SK-N-SH (cell line): ENCODE data around the gene CENPP. TPM values are rescaled to one million over a fixed set of nuclear protein-coding genes. Genes with fewer than 3 reads are reported as not detected.

Experiments
- CTCF ChIA-PET: fragments of 300-600, 350-600 bp; formaldehyde crosslinking; extraction: SDS; loops from one replicate; lab custom pipeline; 2021; lab: Yijun Ruan, JAX
- POLR2A ChIA-PET: fragments of 350-600 bp; sonication (Branson Sonifier 250); formaldehyde crosslinking; extraction: SDS; loops from one replicate; lab custom pipeline; 2020; ENCODE audit warnings: antibody characterized with exemption, inconsistent platforms; lab: Yijun Ruan, JAX
- DNase-seq: peaks from one replicate; pipeline ENCODE4 v3.0.0; 2012
- H2AFZ ChIP-seq: fragments of 200-600 bp; sonication (generic); 2 replicates; pipeline ENCODE4 v1.8.1; 2016; ENCODE audit warnings: antibody characterized with exemption, mild to moderate bottlenecking, low read depth
- H3F3A ChIP-seq: fragments of 200-600 bp; sonication (generic); replicated peaks from 2 replicates; pipeline ENCODE3; 2016; ENCODE audit warnings: antibody characterized with exemption, mild to moderate bottlenecking; ENCODE audit not compliant: insufficient read depth
- H3K27ac ChIP-seq, 2 experiments: fragments of 200-500 bp in 1 of 2; fragments of 200-600 bp in 1 of 2; sonication (Bioruptor generic) in 1 of 2; sonication (generic), shearing (Covaris generic) in 1 of 2; 2 replicates each; pipeline versions ENCODE4 v1.5.1 to v1.6.1; 2014 to 2016; ENCODE audit warnings: low read depth in 2 of 2, inconsistent platforms in 1 of 2, low read length in 1 of 2, mild to moderate bottlenecking in 1 of 2, mixed read lengths in 1 of 2
- H3K27me3 ChIP-seq: fragments of 200-600 bp; sonication (generic), shearing (Covaris generic); 2 replicates; pipeline ENCODE4 v1.6.1; 2016; ENCODE audit warnings: mixed run types; ENCODE audit not compliant: insufficient read depth
- H3K36me3 ChIP-seq, 2 experiments: fragments of 200-500 bp in 1 of 2; fragments of 200-600 bp in 1 of 2; sonication (Bioruptor generic) in 1 of 2; sonication (generic) in 1 of 2; replicated peaks in 1 of 2; 2 replicates each; pipeline versions ENCODE3 to v1.5.1; 2014 to 2016; ENCODE audit warnings: low read length in 1 of 2, mild to moderate bottlenecking in 1 of 2; ENCODE audit not compliant: insufficient read depth in 2 of 2, control insufficient read depth in 1 of 2
- H3K4me1 ChIP-seq, 2 experiments: fragments of 200-500 bp in 1 of 2; fragments of 200-600 bp in 1 of 2; sonication (Bioruptor generic) in 1 of 2; sonication (generic), shearing (Covaris generic) in 1 of 2; 2 replicates each; pipeline versions ENCODE4 v1.5.1 to v1.6.1; 2014 to 2016; ENCODE audit warnings: low read depth in 1 of 2, low read length in 1 of 2, mixed run types in 1 of 2; ENCODE audit not compliant: insufficient read depth in 2 of 2, control insufficient read depth in 1 of 2
- H3K4me2 ChIP-seq: fragments of 200-600 bp; sonication (generic), shearing (Covaris generic); 2 replicates; pipeline ENCODE4 v1.6.1; 2017; ENCODE audit warnings: mixed run types
- H3K4me3 ChIP-seq, 2 experiments: fragments of 200-500 bp in 1 of 2; fragments of 200-600 bp in 1 of 2; sonication (Bioruptor generic) in 1 of 2; sonication (generic), shearing (Covaris generic) in 1 of 2; 2 replicates each; pipeline versions ENCODE4 v1.5.1 to v1.8.1; 2014 to 2016; ENCODE audit warnings: low read depth in 2 of 2, inconsistent platforms in 1 of 2, low read length in 1 of 2, mild to moderate bottlenecking in 1 of 2, mixed read lengths in 1 of 2, moderate library complexity in 1 of 2
- H3K79me2 ChIP-seq: fragments of 200-600 bp; sonication (generic); 2 replicates; pipeline ENCODE4 v1.8.1; 2017; ENCODE audit warnings: mild to moderate bottlenecking; ENCODE audit not compliant: insufficient read depth
- H3K9ac ChIP-seq: fragments of 200-600 bp; sonication (generic); 2 replicates; pipeline ENCODE4 v1.6.1; 2017; ENCODE audit warnings: mixed run types
- H3K9me2 ChIP-seq: fragments of 200-600 bp; sonication (generic); 2 replicates; pipeline ENCODE4 v1.6.1; 2017; ENCODE audit warnings: mixed run types
- H3K9me3 ChIP-seq: fragments of 200-600 bp; sonication (generic); 2 replicates; pipeline ENCODE4 v1.6.1; 2017; ENCODE audit warnings: mixed run types, mild to moderate bottlenecking, moderate library complexity
- H4K20me1 ChIP-seq: fragments of 200-600 bp; sonication (generic); 2 replicates; pipeline ENCODE4 v1.6.1; 2017; ENCODE audit warnings: mild to moderate bottlenecking, mixed run types; ENCODE audit not compliant: insufficient read depth
- CTCF ChIP-seq: fragments of 200-600 bp; sonication (generic); IDR thresholded peaks from 2 replicates; pipeline ENCODE4 v1.6.1; 2017; ENCODE audit warnings: antibody characterized with exemption, mild to moderate bottlenecking, moderate library complexity
- EZH2phosphoT487 ChIP-seq: fragments of 200-600 bp; sonication (generic); IDR thresholded peaks from 2 replicates; pipeline ENCODE4 v1.6.1; 2017; ENCODE audit warnings: low read depth, mixed run types, mild to moderate bottlenecking, antibody characterized with exemption, moderate library complexity, borderline replicate concordance
- FOSL2 ChIP-seq: IDR thresholded peaks from 2 replicates; pipeline ENCODE4 v1.4.0; 2012; ENCODE audit warnings: low read depth, mild to moderate bottlenecking, moderate library complexity, borderline replicate concordance
- FOXJ3 ChIP-seq: sonication (generic); formaldehyde crosslinking; IDR thresholded peaks from 2 replicates; pipeline ENCODE4 v1.5.1; 2020; ENCODE audit warnings: mild to moderate bottlenecking, missing genetic modification reagents
- GABPA ChIP-seq: IDR thresholded peaks from 2 replicates; pipeline ENCODE4 v1.4.0; 2012; ENCODE audit warnings: low read depth, mild to moderate bottlenecking
- IRF3 ChIP-seq: fragments of 150-350 bp; IDR thresholded peaks from 2 replicates; pipeline ENCODE4 v1.6.1; 2016; ENCODE audit warnings: mild to moderate bottlenecking, low read depth, low read length
- JUND ChIP-seq: IDR thresholded peaks from 2 replicates; pipeline ENCODE4 v1.4.0; 2012
- MEF2A ChIP-seq: IDR thresholded peaks from 2 replicates; pipeline ENCODE4 v1.4.0; 2012; ENCODE audit warnings: low read depth, borderline replicate concordance
- MXI1 ChIP-seq: IDR thresholded peaks from 2 replicates; pipeline ENCODE4 v1.6.1; 2012; ENCODE audit warnings: mild to moderate bottlenecking, low read depth, low read length, improper control_type of control experiment
- NRF1 ChIP-seq: IDR thresholded peaks from 2 replicates; pipeline ENCODE4 v1.6.1; 2012; ENCODE audit warnings: low read depth, mild to moderate bottlenecking, low read length
- RAD21 ChIP-seq: IDR thresholded peaks from 2 replicates; pipeline ENCODE4 v1.6.1; 2012; ENCODE audit warnings: mild to moderate bottlenecking, low read length
- RCOR1 ChIP-seq: fragments of 150-350 bp; IDR thresholded peaks from 2 replicates; pipeline ENCODE4 v1.6.1; 2017; ENCODE audit warnings: antibody characterized with exemption, low read length
- RXRA ChIP-seq: IDR thresholded peaks from 2 replicates; pipeline ENCODE4 v1.4.0; 2012; ENCODE audit warnings: low read depth, mild to moderate bottlenecking, borderline replicate concordance
- SIN3A ChIP-seq: IDR thresholded peaks from 2 replicates; pipeline ENCODE4 v1.6.1; 2012; ENCODE audit warnings: low read depth, mild to moderate bottlenecking, low read length, moderate library complexity, borderline replicate concordance
- SMC3 ChIP-seq: IDR thresholded peaks from 2 replicates; pipeline ENCODE4 v1.6.1; 2012; ENCODE audit warnings: low read depth, low read length, improper control_type of control experiment
- TCF12 ChIP-seq: IDR thresholded peaks from 2 replicates; pipeline ENCODE4 v1.4.0; 2012
- TEAD4 ChIP-seq: IDR thresholded peaks from 2 replicates; pipeline ENCODE4 v1.4.0; 2012; ENCODE audit warnings: mild to moderate bottlenecking, borderline replicate concordance; ENCODE audit not compliant: insufficient read depth
- WGBS: methylation state at CpG from one replicate; pipeline ENCODE4 v1.1.6; 2017; ENCODE audit warnings: low lambda C conversion rate; 5-methylcytosine and 5-hydroxymethylcytosine counted together
- polyA plus RNA-seq, 3 experiments: library from polyadenylated mRNA; depleted of rRNA; stranded (reverse); fragments of >200 nt; gene quantifications; 2 replicates each; pipeline ENCODE4 v1.2.3, GENCODE V29; 2012
- TF ChIP-seq, protein P1 (sequence below): IDR thresholded peaks from 2 replicates; pipeline ENCODE4 v1.6.1; 2012; ENCODE audit warnings: mild to moderate bottlenecking, low read depth, low read length, moderate library complexity
- TF ChIP-seq, protein P2 (sequence below): IDR thresholded peaks from 2 replicates; pipeline ENCODE4 v1.4.0; 2012; ENCODE audit warnings: low read depth, borderline replicate concordance
- TF ChIP-seq, protein P3 (sequence below): IDR thresholded peaks from 2 replicates; pipeline ENCODE4; 2012

Gene CENPP
- polyA plus RNA-seq, 1 of the 3 experiments (the other 2 are of a cell fraction): 1.3 TPM

GRCh38 chr9:92589923-92590322, 264.2 kb downstream of the CENPP start (continued):
- TF ChIP-seq, protein P1, sequence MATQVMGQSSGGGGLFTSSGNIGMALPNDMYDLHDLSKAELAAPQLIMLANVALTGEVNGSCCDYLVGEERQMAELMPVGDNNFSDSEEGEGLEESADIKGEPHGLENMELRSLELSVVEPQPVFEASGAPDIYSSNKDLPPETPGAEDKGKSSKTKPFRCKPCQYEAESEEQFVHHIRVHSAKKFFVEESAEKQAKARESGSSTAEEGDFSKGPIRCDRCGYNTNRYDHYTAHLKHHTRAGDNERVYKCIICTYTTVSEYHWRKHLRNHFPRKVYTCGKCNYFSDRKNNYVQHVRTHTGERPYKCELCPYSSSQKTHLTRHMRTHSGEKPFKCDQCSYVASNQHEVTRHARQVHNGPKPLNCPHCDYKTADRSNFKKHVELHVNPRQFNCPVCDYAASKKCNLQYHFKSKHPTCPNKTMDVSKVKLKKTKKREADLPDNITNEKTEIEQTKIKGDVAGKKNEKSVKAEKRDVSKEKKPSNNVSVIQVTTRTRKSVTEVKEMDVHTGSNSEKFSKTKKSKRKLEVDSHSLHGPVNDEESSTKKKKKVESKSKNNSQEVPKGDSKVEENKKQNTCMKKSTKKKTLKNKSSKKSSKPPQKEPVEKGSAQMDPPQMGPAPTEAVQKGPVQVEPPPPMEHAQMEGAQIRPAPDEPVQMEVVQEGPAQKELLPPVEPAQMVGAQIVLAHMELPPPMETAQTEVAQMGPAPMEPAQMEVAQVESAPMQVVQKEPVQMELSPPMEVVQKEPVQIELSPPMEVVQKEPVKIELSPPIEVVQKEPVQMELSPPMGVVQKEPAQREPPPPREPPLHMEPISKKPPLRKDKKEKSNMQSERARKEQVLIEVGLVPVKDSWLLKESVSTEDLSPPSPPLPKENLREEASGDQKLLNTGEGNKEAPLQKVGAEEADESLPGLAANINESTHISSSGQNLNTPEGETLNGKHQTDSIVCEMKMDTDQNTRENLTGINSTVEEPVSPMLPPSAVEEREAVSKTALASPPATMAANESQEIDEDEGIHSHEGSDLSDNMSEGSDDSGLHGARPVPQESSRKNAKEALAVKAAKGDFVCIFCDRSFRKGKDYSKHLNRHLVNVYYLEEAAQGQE: no peak
- no peak for TF ChIP-seq SIN3A
- TF ChIP-seq IRF3: no peak
- TF ChIP-seq GABPA: no peak
- TF ChIP-seq RXRA: no peak
- no peak for TF ChIP-seq SMC3

GRCh38 chr9:92590377-92590776, 264.6 kb downstream of the CENPP start:
- Histone ChIP-seq H4K20me1 (no peaks in the 10 kb centered on the region), H3K9me2 (no peaks in the 10 kb centered on the region), H3K36me3 (no peaks in the 10 kb centered on the region), H3K27ac (no peak overlapping the region), H3K27me3 (no peaks in the 10 kb centered on the region), H3K4me1 (no peaks in the 10 kb centered on the region), H3F3A (no peaks in the 10 kb centered on the region), H3K79me2 (no peaks in the 10 kb centered on the region), H3K4me2 (no peak overlapping the region), H3K9ac (no peak overlapping the region), H2AFZ (no peak overlapping the region), H3K4me3 (no peak overlapping the region), H3K9me3 (no peaks in the 10 kb centered on the region)
- WGBS: 82% methylated on average over 3 of the region's 3 CpGs
- DNase-seq: no peak
- CTCF ChIA-PET: interaction anchor here (0.7 to 1.8 kb wide), 3 partner anchors 18 to 262 kb away, joined by 3 to 6 read pairs (median 4); no protein-coding TSS in a partner anchor
- POLR2A ChIA-PET: no interaction called here
- TF ChIP-seq TEAD4 (no peak), MEF2A (no peak), GABPA (no peak), FOXJ3 (CRISPR knock-in tag) (no peak), NRF1 (no peak), JUND (no peak), FOSL2 (no peak), CTCF (no peak), RCOR1 (no peak), MXI1 (no peak), EZH2phosphoT487 (no peak), TCF12 (no peak), RAD21 (no peak)
- TF ChIP-seq, protein P2, sequence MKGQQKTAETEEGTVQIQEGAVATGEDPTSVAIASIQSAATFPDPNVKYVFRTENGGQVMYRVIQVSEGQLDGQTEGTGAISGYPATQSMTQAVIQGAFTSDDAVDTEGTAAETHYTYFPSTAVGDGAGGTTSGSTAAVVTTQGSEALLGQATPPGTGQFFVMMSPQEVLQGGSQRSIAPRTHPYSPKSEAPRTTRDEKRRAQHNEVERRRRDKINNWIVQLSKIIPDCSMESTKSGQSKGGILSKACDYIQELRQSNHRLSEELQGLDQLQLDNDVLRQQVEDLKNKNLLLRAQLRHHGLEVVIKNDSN: no peak
- TF ChIP-seq, protein P1: no peak
- TF ChIP-seq, protein P3, sequence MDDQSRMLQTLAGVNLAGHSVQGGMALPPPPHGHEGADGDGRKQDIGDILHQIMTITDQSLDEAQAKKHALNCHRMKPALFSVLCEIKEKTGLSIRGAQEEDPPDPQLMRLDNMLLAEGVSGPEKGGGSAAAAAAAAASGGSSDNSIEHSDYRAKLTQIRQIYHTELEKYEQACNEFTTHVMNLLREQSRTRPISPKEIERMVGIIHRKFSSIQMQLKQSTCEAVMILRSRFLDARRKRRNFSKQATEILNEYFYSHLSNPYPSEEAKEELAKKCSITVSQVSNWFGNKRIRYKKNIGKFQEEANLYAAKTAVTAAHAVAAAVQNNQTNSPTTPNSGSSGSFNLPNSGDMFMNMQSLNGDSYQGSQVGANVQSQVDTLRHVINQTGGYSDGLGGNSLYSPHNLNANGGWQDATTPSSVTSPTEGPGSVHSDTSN: no peak
